IMR-90 (cell line): ENCODE results near the gene ANKRD40. TPM values are rescaled to one million over a fixed set of nuclear protein-coding genes. Genes with fewer than 3 reads are reported as not detected.
A peak's percentile ranks its signal among the peaks of the same experiment; 100 is the strongest.

Source experiments
- ATAC-seq: fragments of 200-7000 bp; cut with Tn5 transposase; 2 replicates; pipeline ENCODE4 v1.9.1; 2020; ENCODE audit warnings: low read depth, mild to moderate bottlenecking, moderate library complexity
- BruUV-seq: library from RNA; stranded (reverse); fragments of 400-500 nt; replicated peaks from 2 replicates; lab custom pipeline; 2021; lab: Mats Ljungman, UMichigan
- CTCF ChIA-PET: fragments of 300-600 bp; formaldehyde crosslinking; extraction: SDS; loops from one replicate; lab custom pipeline; 2021; ENCODE audit warnings: antibody characterized with exemption; lab: Yijun Ruan, JAX
- POLR2A ChIA-PET: fragments of 300-600 bp; sonication (Branson Sonifier 250); formaldehyde crosslinking; loops from one replicate; lab custom pipeline; 2022; ENCODE audit warnings: antibody characterized with exemption; ENCODE audit not compliant: unreplicated experiment; lab: Charles Lee
- DNase-seq: peaks from one replicate; pipeline ENCODE4 v3.0.0; 2013
- H2AFZ ChIP-seq: replicated peaks from 2 replicates; pipeline ENCODE3; 2013; ENCODE audit warnings: low read length, mild to moderate bottlenecking; ENCODE audit not compliant: poor library complexity
- H2AK5ac ChIP-seq: 2 replicates; pipeline ENCODE4 v1.6.1; 2013; ENCODE audit warnings: low read depth, low read length, inconsistent platforms
- H2AK9ac ChIP-seq: replicated peaks from 2 replicates; pipeline ENCODE3; 2013; ENCODE audit warnings: mild to moderate bottlenecking, low read depth, low read length, moderate library complexity; ENCODE audit not compliant: poor library complexity
- H2BK120ac ChIP-seq: 2 replicates; pipeline ENCODE4 v1.6.1; 2013; ENCODE audit warnings: low read depth, low read length, inconsistent platforms
- H2BK15ac ChIP-seq: 3 replicates; pipeline ENCODE4 v1.6.1; 2013; ENCODE audit warnings: low read depth, low read length, inconsistent platforms
- H2BK20ac ChIP-seq: 2 replicates; pipeline ENCODE4 v1.6.1; 2013; ENCODE audit warnings: low read depth, mild to moderate bottlenecking, inconsistent platforms, low read length, moderate library complexity
- H2BK5ac ChIP-seq: 2 replicates; pipeline ENCODE4 v1.6.1; 2013; ENCODE audit warnings: mild to moderate bottlenecking, low read depth, low read length, inconsistent platforms; ENCODE audit not compliant: poor library complexity, severe bottlenecking
- H3K14ac ChIP-seq: replicated peaks from 2 replicates; pipeline ENCODE4 v1.6.1; 2013; ENCODE audit warnings: low read depth, low read length, inconsistent platforms
- H3K18ac ChIP-seq: 2 replicates; pipeline ENCODE4 v1.6.1; 2013; ENCODE audit warnings: low read depth, low read length, control low read depth
- H3K23ac ChIP-seq: 2 replicates; pipeline ENCODE4 v1.6.1; 2013; ENCODE audit warnings: low read depth, low read length, inconsistent platforms
- H3K27ac ChIP-seq: 2 replicates; pipeline ENCODE4 v1.5.1; 2013; ENCODE audit warnings: mild to moderate bottlenecking, control low read depth, low read length; ENCODE audit not compliant: insufficient read depth
- H3K27me3 ChIP-seq: 2 replicates; pipeline ENCODE4 v1.6.1; 2013; ENCODE audit warnings: low read length; ENCODE audit not compliant: control insufficient read depth, insufficient read depth
- H3K36me3 ChIP-seq: 2 replicates; pipeline ENCODE4 v1.6.1; 2013; ENCODE audit warnings: low read length, mixed read lengths; ENCODE audit not compliant: control insufficient read depth, insufficient read depth
- H3K4ac ChIP-seq: 2 replicates; pipeline ENCODE4 v1.6.1; 2013; ENCODE audit warnings: low read depth, low read length, inconsistent platforms
- H3K4me1 ChIP-seq: 2 replicates; pipeline ENCODE4 v1.6.1; 2013; ENCODE audit warnings: low read length, mixed read lengths; ENCODE audit not compliant: control insufficient read depth, insufficient read depth
- H3K4me2 ChIP-seq: 2 replicates; pipeline ENCODE4 v1.6.1; 2013; ENCODE audit warnings: low read depth, mild to moderate bottlenecking, control low read depth, low read length, moderate library complexity
- H3K4me3 ChIP-seq: 2 replicates; pipeline ENCODE4 v1.5.1; 2013; ENCODE audit warnings: low read depth, mild to moderate bottlenecking, control low read depth, low read length, moderate library complexity; ENCODE audit not compliant: insufficient read depth
- H3K56ac ChIP-seq: 2 replicates; pipeline ENCODE4 v1.6.1; 2013; ENCODE audit warnings: low read length, inconsistent platforms; ENCODE audit not compliant: insufficient read depth; ENCODE audit errors: extremely low read depth
- H3K79me1 ChIP-seq, 2 experiments: 2 replicates each; pipeline ENCODE4 v1.6.1; 2013; ENCODE audit warnings: low read length in 2 of 2, inconsistent platforms in 1 of 2, low read depth in 1 of 2
- H3K9ac ChIP-seq: 2 replicates; pipeline ENCODE4 v1.6.1; 2013; ENCODE audit warnings: low read depth, low read length, control low read depth
- H3K9me1 ChIP-seq: 2 replicates; pipeline ENCODE4 v1.6.1; 2013; ENCODE audit warnings: low read length, inconsistent platforms; ENCODE audit not compliant: insufficient read depth
- H3K9me3 ChIP-seq: 2 replicates; pipeline ENCODE4 v1.6.1; 2013; ENCODE audit warnings: low read length; ENCODE audit not compliant: control insufficient read depth, insufficient read depth
- H4K20me1 ChIP-seq: 2 replicates; pipeline ENCODE4 v1.6.1; 2013; ENCODE audit warnings: low read length, inconsistent platforms; ENCODE audit not compliant: insufficient read depth
- H4K5ac ChIP-seq: 2 replicates; pipeline ENCODE4 v1.6.1; 2013; ENCODE audit warnings: mild to moderate bottlenecking, low read depth, low read length, control low read depth
- H4K8ac ChIP-seq, 2 experiments: 2 replicates each; pipeline ENCODE4 v1.6.1; 2013; ENCODE audit warnings: low read depth in 2 of 2, low read length in 2 of 2, control low read depth in 1 of 2, inconsistent platforms in 1 of 2
- H4K91ac ChIP-seq: 2 replicates; pipeline ENCODE4 v1.6.1; 2013; ENCODE audit warnings: low read depth, low read length, inconsistent platforms; ENCODE audit not compliant: insufficient read depth
- BHLHE40 ChIP-seq: fragments of 150-350 bp; IDR thresholded peaks from 2 replicates; pipeline ENCODE4 v1.6.1; 2016; ENCODE audit warnings: mild to moderate bottlenecking, low read depth, low read length
- CTCF ChIP-seq: conservative IDR thresholded peaks from 2 replicates; pipeline ENCODE4 v1.5.1; 2012; ENCODE audit warnings: mild to moderate bottlenecking, low read depth, low read length, improper control_type of control experiment
- ELK1 ChIP-seq: fragments of 150-350 bp; IDR thresholded peaks from 2 replicates; pipeline ENCODE4 v1.6.1; 2016; ENCODE audit warnings: low read depth, mild to moderate bottlenecking, low read length, moderate library complexity, borderline replicate concordance
- MAZ ChIP-seq: IDR thresholded peaks from 2 replicates; pipeline ENCODE4 v1.6.1; 2012; ENCODE audit warnings: low read depth, mild to moderate bottlenecking, low read length, improper control_type of control experiment, moderate library complexity, borderline replicate concordance
- MXI1 ChIP-seq: IDR thresholded peaks from 2 replicates; pipeline ENCODE4 v1.6.1; 2012; ENCODE audit warnings: low read depth, mild to moderate bottlenecking, low read length, moderate library complexity, borderline replicate concordance
- NFE2L2 ChIP-seq: fragments of 150-350 bp; IDR thresholded peaks from 2 replicates; pipeline ENCODE4 v1.6.1; 2016; ENCODE audit warnings: low read depth, mild to moderate bottlenecking, low read length
- RAD21 ChIP-seq: IDR thresholded peaks from 2 replicates; pipeline ENCODE4 v1.6.1; 2012; ENCODE audit warnings: low read length, improper control_type of control experiment
- RCOR1 ChIP-seq: IDR thresholded peaks from 2 replicates; pipeline ENCODE4 v1.6.1; 2012; ENCODE audit warnings: mild to moderate bottlenecking, low read length, improper control_type of control experiment; ENCODE audit not compliant: insufficient replicate concordance
- SMC3 ChIP-seq: fragments of 150-350 bp; IDR thresholded peaks from 2 replicates; pipeline ENCODE4 v1.6.1; 2016; ENCODE audit warnings: low read depth, mild to moderate bottlenecking, antibody characterized with exemption, low read length, moderate library complexity
- USF2 ChIP-seq: fragments of 150-350 bp; IDR thresholded peaks from 2 replicates; pipeline ENCODE4 v1.6.1; 2017; ENCODE audit warnings: mild to moderate bottlenecking, antibody characterized with exemption, low read length, low read depth
- WGBS, 2 experiments: methylation state at CpG; one replicate each; pipeline versions ENCODE4 v1.1.5 to v1.1.7; 2013; ENCODE audit warnings: missing lambda C conversion rate in 2 of 2; ENCODE audit not compliant: insufficient read length in 1 of 2; ENCODE audit errors: extremely low coverage in 2 of 2; 5-methylcytosine and 5-hydroxymethylcytosine counted together
- dilution Hi-C: fragments of 300-500 bp; cut with HindIII; formaldehyde crosslinking; loops from one replicate; pipeline ENCODE4 v1.14.3; 2018; ENCODE audit warnings: low sequenced_read_pairs; ENCODE audit not compliant: unreplicated experiment
- in situ Hi-C: fragments of 300-500 bp; cut with MboI; formaldehyde crosslinking; loops from 3 replicates; pipeline ENCODE4 v1.14.3; 2019; ENCODE audit warnings: low sequenced_read_pairs, inconsistent platforms, mixed read lengths
- intact Hi-C: fragments of 100-400 bp; cut with micrococcal nuclease; formaldehyde crosslinking; loops from 2 replicates; pipeline ENCODE4 v1.10.0; 2022
- polyA plus RNA-seq, 3 experiments: library from polyadenylated mRNA; depleted of rRNA; stranded (reverse); fragments of >200 nt; gene quantifications; 2 replicates each; pipeline ENCODE4 v1.2.3, GENCODE V29; 2012; ENCODE audit warnings: low replicate concordance in 1 of 3
- total RNA-seq: library from RNA; depleted of rRNA; stranded (reverse); fragments of >200 nt; gene quantifications from 2 replicates; pipeline ENCODE4 v1.2.3, GENCODE V29; 2012

The ANKRD40 gene
- total and polyA plus RNA-seq, 2 of the 4 experiments (the other 2 are of a cell fraction), result 23.4 to 35.8 TPM

DNA sequence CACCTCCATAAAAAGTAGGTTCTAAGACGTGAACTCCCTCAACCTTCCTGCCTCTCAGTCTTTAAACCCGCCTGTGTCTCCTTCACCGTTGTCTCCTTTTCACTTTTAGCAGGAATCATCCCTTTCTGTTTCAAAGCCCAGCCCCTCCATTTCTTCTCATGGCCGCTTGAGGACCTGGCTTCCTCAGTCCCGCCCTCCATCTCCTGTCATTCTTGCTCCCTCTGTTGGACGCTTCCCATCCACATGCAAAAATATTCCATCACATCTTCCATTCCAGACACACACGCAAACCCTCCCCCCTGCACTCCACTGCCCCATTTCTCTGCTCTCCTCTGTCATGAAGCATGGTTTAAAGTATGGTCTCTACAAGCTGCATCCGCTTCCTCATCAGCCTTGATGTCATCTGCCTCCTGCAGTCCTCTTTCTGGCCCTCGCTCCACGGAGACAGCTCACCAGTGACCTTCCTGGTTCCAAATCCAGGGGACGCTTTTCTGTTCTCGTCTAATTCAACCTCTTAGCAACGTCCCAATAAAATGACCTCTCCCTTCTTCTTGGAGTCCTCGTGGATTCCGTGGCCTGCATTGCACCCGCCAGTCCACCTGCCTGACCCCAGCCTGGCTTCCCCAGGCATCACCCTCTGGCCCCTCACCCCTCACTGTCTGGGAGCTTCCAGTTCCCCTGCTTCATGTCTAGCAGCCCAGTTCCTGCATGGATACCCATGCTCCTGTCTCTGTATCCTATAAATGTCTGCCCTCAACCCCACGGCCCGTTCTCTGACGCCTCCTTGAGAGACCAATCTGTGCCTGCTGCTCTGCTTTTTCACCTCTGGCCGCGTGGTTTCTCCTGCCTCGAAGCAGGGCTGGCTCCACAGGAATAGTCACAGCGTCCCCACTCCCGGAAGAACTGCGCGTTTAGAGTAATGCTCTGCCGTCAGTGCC lies 26.2 kb downstream of the ANKRD40 start:
- CTCF ChIA-PET, result interaction anchor here (0.7 to 0.8 kb wide), 3 partner anchors 11 to 42 kb away, joined by 3 read pairs; no protein-coding TSS in a partner anchor

More for the DNA sequence above, 26.2 kb downstream of the ANKRD40 start:
- no peaks in the 10 kb centered on the region for H3K27me3 ChIP-seq
- H3K36me3 ChIP-seq, result peaks cover 2% of the 10 kb centered on the region; the same call in 1 of the 2 replicates
- dilution Hi-C loops (no loop called here), intact Hi-C loops (no loop called here), in situ Hi-C loops (no loop called here)
- H3K9ac ChIP-seq, result peak overlapping the region; percentile 56
- peak overlapping the region; percentile 80 for H4K5ac ChIP-seq
- no peak overlapping the region; the same call in 1 of the 2 replicates for H3K23ac ChIP-seq
- ATAC-seq (peak; percentile 96), DNase-seq (peak; percentile 82)
- 56% methylated on average over 19 of the region's 27 CpGs; no CpG with 5 or more reads in 1 of the 2 experiments for WGBS, 2 experiments
- BruUV-seq, result no TSS peak
- 0 out of 2 replicates have a peak overlapping the region, but pooled peaks have one; percentile 43 for H3K56ac ChIP-seq
- peaks cover 10% of the 10 kb centered on the region for H3K4me1 ChIP-seq
- POLR2A ChIA-PET, result no interaction called here
- H2BK5ac ChIP-seq, result peak overlapping the region; percentile 43
- peak overlapping the region; percentile 44; the same call in 1 of the 2 replicates for H3K27ac ChIP-seq
- H3K4me2 ChIP-seq, result peak overlapping the region; percentile 32; the same call in 1 of the 2 replicates
- H3K18ac ChIP-seq, result peak overlapping the region; percentile 44; the same call in 1 of the 2 replicates
- H4K8ac ChIP-seq, result peak overlapping the region; percentile 43 to 97; a peak in 3 of 4 replicates
- no peaks in the 10 kb centered on the region for H4K20me1 ChIP-seq
- TF ChIP-seq SMC3, result peak; percentile 95
- no peak for TF ChIP-seq BHLHE40
- TF ChIP-seq MAZ, result peak; percentile 73; the same call in 1 of the 2 replicates
- peak; percentile 89 for TF ChIP-seq RAD21
- peak; percentile 93 for TF ChIP-seq CTCF
- TF ChIP-seq ELK1, result no peak
- TF ChIP-seq RCOR1, result no peak
- no peak for TF ChIP-seq NFE2L2
- TF ChIP-seq MXI1, result 0 out of 2 replicates have a peak, but pooled peaks have one; percentile 45
- no peak for TF ChIP-seq USF2
- peaks cover 14% of the 10 kb centered on the region for H3K9me1 ChIP-seq
- H3K79me1 ChIP-seq, result no peaks in the 10 kb centered on the region
- H3K4ac ChIP-seq, result peak overlapping the region; percentile 91
- H4K91ac ChIP-seq, result peak overlapping the region; percentile 83
- H2AFZ ChIP-seq, result peak overlapping the region; percentile 94
- peak overlapping the region; percentile 83 for H2AK9ac ChIP-seq
- peak overlapping the region; percentile 90 for H2AK5ac ChIP-seq
- peak overlapping the region; percentile 93 for H3K14ac ChIP-seq
- peak overlapping the region; percentile 90 for H2BK120ac ChIP-seq
- H3K4me3 ChIP-seq, result no peak overlapping the region
- peak overlapping the region; percentile 94; the same call in 1 of the 3 replicates for H2BK15ac ChIP-seq
- no peaks in the 10 kb centered on the region for H3K9me3 ChIP-seq
- H2BK20ac ChIP-seq, result peak overlapping the region; percentile 84
